MCF 10A (cell line): ENCODE data around the gene MORN2. TPM values are rescaled to one million over a fixed set of nuclear protein-coding genes. Genes with fewer than 3 reads are reported as not detected.

Source experiments
- BruUV-seq: library from RNA; stranded (reverse); fragments of 400-500 nt; replicated peaks from 2 replicates; lab custom pipeline; 2021; lab: Mats Ljungman, UMichigan
- CTCF ChIA-PET: fragments of 300-600 bp; sonication (Branson Sonifier 250); formaldehyde crosslinking; extraction: SDS; loops from one replicate; lab custom pipeline; 2021; ENCODE audit warnings: antibody characterized with exemption, inconsistent platforms; lab: Yijun Ruan, JAX
- POLR2A ChIA-PET: fragments of 300-600, 350-650 bp; sonication (Branson Sonifier 250); formaldehyde crosslinking; extraction: SDS; loops from one replicate; lab custom pipeline; 2020; ENCODE audit warnings: antibody characterized with exemption, inconsistent platforms; lab: Yijun Ruan, JAX
- DNase-seq: peaks from one replicate; pipeline ENCODE4 v3.0.0-alpha.2; 2018; ENCODE audit not compliant: unreplicated experiment
- H3K27ac Mint-ChIP-seq: one replicate; pipeline ENCODE4 v1.8.0; 2022; ENCODE audit warnings: mild to moderate bottlenecking, low read depth, mixed read lengths; ENCODE audit not compliant: unreplicated experiment
- H3K27me3 Mint-ChIP-seq: one replicate; pipeline ENCODE4 v1.8.0; 2022; ENCODE audit warnings: mixed read lengths; ENCODE audit not compliant: insufficient read depth, unreplicated experiment
- H3K36me3 Mint-ChIP-seq: one replicate; pipeline ENCODE4 v1.8.0; 2022; ENCODE audit warnings: mild to moderate bottlenecking, moderate library complexity, mixed read lengths; ENCODE audit not compliant: insufficient read depth, unreplicated experiment
- H3K4me1 Mint-ChIP-seq: one replicate; pipeline ENCODE4 v1.8.0; 2022; ENCODE audit warnings: mixed read lengths; ENCODE audit not compliant: insufficient read depth, unreplicated experiment
- H3K4me3 Mint-ChIP-seq: one replicate; pipeline ENCODE4 v1.8.0; 2022; ENCODE audit warnings: mild to moderate bottlenecking, moderate library complexity, mixed read lengths; ENCODE audit not compliant: unreplicated experiment
- H3K9me3 Mint-ChIP-seq: one replicate; pipeline ENCODE4 v1.8.0; 2022; ENCODE audit warnings: mixed read lengths; ENCODE audit not compliant: unreplicated experiment
- CTCF ChIP-seq: fragments of 200-600 bp; IDR thresholded peaks from one replicate; pipeline ENCODE4 v1.8.0; 2022; ENCODE audit warnings: antibody characterized with exemption, mild to moderate bottlenecking; ENCODE audit not compliant: unreplicated experiment
- intact Hi-C: fragments of 100-400 bp; cut with micrococcal nuclease; formaldehyde crosslinking; loops from 2 replicates; pipeline ENCODE4 v1.14.1; 2022
- total RNA-seq: library from RNA; stranded (reverse); gene quantifications from 2 replicates; pipeline ENCODE4 v1.2.3, GENCODE V29; 2022

The MORN2 gene
- total RNA-seq, 1 experiment from 2014 or later = 13.9 TPM

- POLR2A ChIA-PET = no interaction called here
- no TSS peak for BruUV-seq
Observed at GRCh38 chr2:38909872-38910271, 34.1 kb downstream of the MORN2 start.

GRCh38 chr2:38911191-38911590, 35.4 kb downstream of the MORN2 start:
- no peak for DNase-seq
- ChIA-PET CTCF (interaction anchor here (2.3 kb wide), 1 partner anchor 36 kb away, joined by 6 read pairs; no protein-coding TSS in a partner anchor), POLR2A (no interaction called here)
- TF ChIP-seq CTCF = no peak
- Mint-ChIP-seq H3K9me3 (no peaks in the 10 kb centered on the region), H3K27me3 (no peaks in the 10 kb centered on the region), H3K36me3 (no peaks in the 10 kb centered on the region), H3K4me1 (peaks cover 5% of the 10 kb centered on the region), H3K27ac (no peak overlapping the region), H3K4me3 (no peak overlapping the region)
- intact Hi-C loops = no loop called here
- no TSS peak for BruUV-seq

More at GRCh38 chr2:38909872-38910271, 34.1 kb downstream of the MORN2 start:
- CTCF ChIA-PET = interaction anchor here (2.3 kb wide), 1 partner anchor 37 kb away, joined by 6 read pairs; no protein-coding TSS in a partner anchor
- no peak overlapping the region for H3K4me3 Mint-ChIP-seq
- DNase-seq = no peak
- no peaks in the 10 kb centered on the region for H3K36me3 Mint-ChIP-seq
- no peaks in the 10 kb centered on the region for H3K9me3 Mint-ChIP-seq
- no peaks in the 10 kb centered on the region for H3K27me3 Mint-ChIP-seq
- intact Hi-C loops = no loop called here
- TF ChIP-seq CTCF = no peak
- peaks cover 6% of the 10 kb centered on the region for H3K4me1 Mint-ChIP-seq
- no peak overlapping the region for H3K27ac Mint-ChIP-seq

GRCh38 chr2:38912619-38913018, 36.8 kb downstream of the MORN2 start:
- H3K4me1 Mint-ChIP-seq = no peaks in the 10 kb centered on the region
- no peaks in the 10 kb centered on the region for H3K9me3 Mint-ChIP-seq
- H3K36me3 Mint-ChIP-seq = no peaks in the 10 kb centered on the region
- no peak for DNase-seq
- no peak overlapping the region for H3K4me3 Mint-ChIP-seq
- ChIA-PET CTCF (interaction anchor here (1.1 kb wide), 1 partner anchor 35 kb away, joined by 6 read pairs; no protein-coding TSS in a partner anchor), POLR2A (interaction anchor here (0.6 to 1.2 kb wide), 2 partner anchors 11 to 27 kb away, joined by 3 to 4 read pairs; no protein-coding TSS in a partner anchor)
- H3K27me3 Mint-ChIP-seq = no peaks in the 10 kb centered on the region
- TF ChIP-seq CTCF = no peak
- BruUV-seq = no TSS peak
- H3K27ac Mint-ChIP-seq = no peak overlapping the region
- intact Hi-C loops = no loop called here

GRCh38 chr2:38922389-38922788, 46.6 kb downstream of the MORN2 start:
- no peaks in the 10 kb centered on the region for H3K27me3 Mint-ChIP-seq
- no peaks in the 10 kb centered on the region for H3K4me1 Mint-ChIP-seq
- TF ChIP-seq CTCF = no peak
- ChIA-PET CTCF (interaction anchor here (0.5 to 2.4 kb wide), 3 partner anchors 25 to 649 kb away, joined by 3 to 8 read pairs (median 3); no protein-coding TSS in a partner anchor), POLR2A (interaction anchor here (0.6 kb wide), 1 partner anchor 46 kb away, joined by 5 read pairs; the partner anchor contains the start of genes DHX57 and MORN2)
- no peak for DNase-seq
- no peak overlapping the region for H3K27ac Mint-ChIP-seq
- intact Hi-C loops = no loop called here
- H3K9me3 Mint-ChIP-seq = no peaks in the 10 kb centered on the region
- H3K36me3 Mint-ChIP-seq = no peaks in the 10 kb centered on the region
- H3K4me3 Mint-ChIP-seq = no peak overlapping the region
- BruUV-seq = no TSS peak
